Measurements from ENCODE around the gene DND1. TPM values are rescaled to one million over a fixed set of nuclear protein-coding genes. Genes with fewer than 3 reads are reported as not detected.

Gene DND1
- total RNA-seq, 3 donors from 2014 or later (not counting 1 experiment from before 2014, with no cell fraction given): 0.90 to 1.1 (median 1.1) TPM

DNA sequence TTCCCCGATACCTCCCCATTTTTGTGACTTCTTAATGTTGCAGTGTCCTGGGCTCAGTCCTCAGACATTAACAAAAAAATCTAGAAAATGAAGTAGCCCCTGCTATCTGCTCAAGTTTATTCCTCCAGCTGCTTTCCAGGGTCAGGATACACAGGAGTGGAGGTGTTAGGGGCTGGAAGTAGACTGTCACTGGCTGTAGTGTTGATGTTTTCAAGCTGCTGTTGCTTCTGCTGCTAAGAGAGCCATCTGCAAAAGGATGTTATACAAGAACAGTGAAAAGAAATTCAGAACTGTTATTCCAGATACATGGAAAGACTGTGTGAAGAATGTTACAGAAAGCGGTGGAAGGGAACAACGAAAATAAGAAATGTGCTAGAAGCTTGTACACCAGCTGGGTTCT is 51.1 kb downstream of the DND1 start:
- ATAC-seq: no peak
- Histone ChIP-seq H3K4me3 (ENCODE audit: low read length) (no peak overlapping the region), H3K36me3 (ENCODE audit: control insufficient read depth, insufficient read depth, low read length) (no peaks in the 10 kb centered on the region), H3K9me3 (ENCODE audit: control insufficient read depth, insufficient read depth, low read length) (no peaks in the 10 kb centered on the region), H3K27me3 (ENCODE audit: control insufficient read depth, insufficient read depth, low read length) (no peaks in the 10 kb centered on the region), H3K27ac (ENCODE audit: low read length) (no peak overlapping the region), H3K4me1 (ENCODE audit: control insufficient read depth, insufficient read depth, low read length) (no peaks in the 10 kb centered on the region)
- WGBS (ENCODE audit: insufficient coverage): 91% methylated on average over 3 of the region's 3 CpGs
- no peak for TF ChIP-seq CTCF (IDR thresholded peaks at IDR 0.05)
- peaks cover 34 to 40% of the 10 kb centered on the region in 2 donors for H3K27me3 Mint-ChIP-seq (ENCODE audit: low read depth in 2 of 2)
- H3K9me3 Mint-ChIP-seq: no peaks in the 10 kb centered on the region
- no peak overlapping the region for H3K4me3 Mint-ChIP-seq
- no peaks in the 10 kb centered on the region for H3K36me3 Mint-ChIP-seq
- H3K4me1 Mint-ChIP-seq: no peaks in the 10 kb centered on the region
- intact Hi-C loops (cut with micrococcal nuclease): no loop called here
- no peak for DNase-seq
- no peak overlapping the region for H3K27ac Mint-ChIP-seq

Other genes starting within 250 kb of the DND1 start
- gene EIF4EBP3, start 125.9 kb downstream of the DND1 start, total RNA-seq: 1 to 10 TPM; 5.8 to 9.4 (median 6.0) TPM
- gene SRA1, start 116.1 kb downstream of the DND1 start, total RNA-seq: 10 to 100 TPM; 42.2 to 66.4 (median 59.4) TPM
- 10 to 100 TPM; 44.0 to 44.9 (median 44.4) TPM for gene APBB3, start 109.0 kb downstream of the DND1 start, total RNA-seq
- gene SLC35A4, start 108.7 kb downstream of the DND1 start, total RNA-seq: 10 to 100 TPM; 63.1 to 76.1 (median 72.3) TPM
- 10 to 100 TPM in 1 of 3 donors, 1 to 10 TPM in 2; 1.4 to 15.9 (median 7.0) TPM for gene CD14, start 40.4 kb downstream of the DND1 start, total RNA-seq
- 10 to 100 TPM; 17.9 to 19.5 (median 18.8) TPM for gene TMCO6, start 34.1 kb downstream of the DND1 start, total RNA-seq
- gene NDUFA2, start 25.9 kb downstream of the DND1 start, total RNA-seq: 10 to 100 TPM; 41.0 to 48.3 (median 42.8) TPM
- gene IK, start 25.7 kb downstream of the DND1 start, total RNA-seq: 100 to 1,000 TPM; 144 to 204 (median 148) TPM
- gene WDR55, start 8.7 kb downstream of the DND1 start, total RNA-seq: 10 to 100 TPM; 42.3 to 45.1 (median 43.3) TPM
- 10 to 100 TPM; 62.4 to 73.8 (median 68.3) TPM for gene HARS1, start 17.8 kb upstream of the DND1 start, total RNA-seq
- gene HARS2, start 17.9 kb upstream of the DND1 start, total RNA-seq: 10 to 100 TPM; 42.5 to 48.4 (median 45.6) TPM
- gene ZMAT2, start 26.9 kb upstream of the DND1 start, total RNA-seq: 10 to 100 TPM; 47.0 to 50.4 (median 49.5) TPM
- gene PCDHA1, start 112.6 kb upstream of the DND1 start, total RNA-seq: not detected
- gene PCDHA2, start 121.3 kb upstream of the DND1 start, total RNA-seq: not detected
- gene PCDHA3, start 127.5 kb upstream of the DND1 start, total RNA-seq: not detected
- not detected for gene PCDHA4, start 133.5 kb upstream of the DND1 start, total RNA-seq
- gene PCDHA5, start 148.0 kb upstream of the DND1 start, total RNA-seq: not detected
- not detected for gene PCDHA6, start 154.4 kb upstream of the DND1 start, total RNA-seq
- gene PCDHA7, start 160.7 kb upstream of the DND1 start, total RNA-seq: not detected
- gene PCDHA8, start 167.6 kb upstream of the DND1 start, total RNA-seq: not detected
- gene PCDHA9, start 174.8 kb upstream of the DND1 start, total RNA-seq: not detected
- not detected for gene PCDHA10, start 182.3 kb upstream of the DND1 start, total RNA-seq
- gene PCDHA11, start 195.4 kb upstream of the DND1 start, total RNA-seq: not detected
- not detected for gene PCDHA12, start 201.7 kb upstream of the DND1 start, total RNA-seq
- not detected for gene PCDHA13, start 208.5 kb upstream of the DND1 start, total RNA-seq